GM12892 (cell line): ENCODE results near the gene KCNIP3.

Source experiments
- POLR2A ChIP-seq: IDR thresholded peaks from 2 replicates; pipeline ENCODE4 v1.6.1; 2011; ENCODE audit warnings: low read depth, low read length, control low read depth
- POLR2AphosphoS5 ChIP-seq: IDR thresholded peaks from 2 replicates; pipeline ENCODE4 v1.6.1; 2011; ENCODE audit warnings: low read depth, low read length, control low read depth
- TAF1 ChIP-seq: IDR thresholded peaks from 2 replicates; pipeline ENCODE4 v1.6.1; 2011; ENCODE audit warnings: low read depth, mild to moderate bottlenecking, control low read depth, low read length, borderline replicate concordance

- no peak for TF ChIP-seq POLR2AphosphoS5
- no peak for TF ChIP-seq POLR2A
- TF ChIP-seq TAF1 = no peak
Observed at GRCh38 chr2:95333056-95333455, 35.9 kb downstream of the KCNIP3 start.
